ENCODE results near the gene ERC1.

ERC1 gene

DNA sequence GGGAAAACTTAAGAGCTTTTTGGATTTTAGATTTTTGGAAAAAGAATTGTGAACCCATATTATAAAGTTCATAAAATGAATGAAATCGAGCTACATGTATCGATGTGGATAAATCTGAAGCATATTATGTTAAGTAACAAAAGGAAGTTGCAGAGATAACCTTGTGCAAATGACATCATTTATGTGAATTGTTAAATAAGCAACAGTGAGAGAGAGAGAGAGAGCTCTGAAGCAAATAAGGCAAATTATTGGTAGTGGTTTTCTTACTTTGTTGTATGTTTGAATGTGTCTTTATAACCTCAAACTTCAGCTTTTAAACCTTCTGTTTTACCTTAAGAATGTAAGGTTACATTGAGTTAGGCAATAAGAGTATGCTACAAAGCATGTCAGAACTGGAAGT lies 78.8 kb downstream of the ERC1 start:
- Histone ChIP-seq H3K36me3 (ENCODE audit: control insufficient read depth, insufficient read depth, low read length) (no peaks in the 10 kb centered on the region), H3K27me3 (ENCODE audit: control insufficient read depth, insufficient read depth, low read length) (no peaks in the 10 kb centered on the region), H3K4me3 (ENCODE audit: low read length) (no peak overlapping the region), H3K27ac (ENCODE audit: low read depth, low read length) (no peak overlapping the region), H3K4me1 (ENCODE audit: control insufficient read depth, insufficient read depth, low read length) (peaks cover 3% of the 10 kb centered on the region), H3K9ac (ENCODE audit: low read length) (no peak overlapping the region)

DNA sequence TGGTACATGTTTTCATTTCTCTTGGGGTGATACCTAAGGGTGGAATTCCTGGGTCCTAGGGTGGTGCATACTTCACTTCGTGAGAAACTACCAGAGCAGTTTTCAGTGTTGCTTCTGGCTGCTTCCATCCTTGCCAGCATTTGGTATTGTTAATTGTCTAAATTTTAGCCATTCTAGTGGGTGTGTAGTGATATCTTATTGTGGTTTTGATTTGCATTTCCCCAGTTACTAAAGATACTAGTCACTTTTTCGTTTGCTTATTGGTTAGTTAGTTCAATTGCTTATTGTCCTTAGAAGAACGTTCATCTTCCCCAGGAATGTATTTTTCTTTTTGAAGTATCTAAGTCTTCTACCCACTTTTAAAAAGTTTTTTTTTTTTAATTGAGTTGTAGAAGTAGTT lies 80.2 kb downstream of the ERC1 start:
- Histone ChIP-seq H3K9ac (ENCODE audit: low read length) (no peak overlapping the region), H3K4me1 (ENCODE audit: control insufficient read depth, insufficient read depth, low read length) (peaks cover 3% of the 10 kb centered on the region), H3K27me3 (ENCODE audit: control insufficient read depth, insufficient read depth, low read length) (no peaks in the 10 kb centered on the region), H3K27ac (ENCODE audit: low read depth, low read length) (no peak overlapping the region), H3K4me3 (ENCODE audit: low read length) (no peak overlapping the region), H3K36me3 (ENCODE audit: control insufficient read depth, insufficient read depth, low read length) (no peaks in the 10 kb centered on the region)

DNA sequence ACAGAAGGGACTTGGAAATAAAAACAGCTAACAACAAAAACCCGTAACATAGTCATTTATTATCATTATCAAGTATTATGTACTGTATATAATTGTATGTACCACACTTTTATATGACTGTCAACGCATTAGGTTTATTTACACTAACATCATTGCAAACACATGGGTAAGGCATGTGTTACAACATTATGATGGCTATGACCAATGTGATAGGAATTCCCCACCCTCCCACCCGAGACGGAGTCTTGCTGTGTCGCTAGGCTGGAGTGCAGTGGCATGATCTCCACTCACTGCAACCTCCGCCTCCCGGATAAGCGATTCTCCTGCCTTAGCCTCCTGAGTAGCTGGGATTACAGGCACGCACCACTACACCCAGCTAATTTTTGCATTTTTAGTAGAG lies 82.6 kb downstream of the ERC1 start:
- no peaks in the 10 kb centered on the region for H3K36me3 ChIP-seq (ENCODE audit: control insufficient read depth, insufficient read depth, low read length)
- H3K4me3 ChIP-seq (ENCODE audit: low read length): no peak overlapping the region
- no peaks in the 10 kb centered on the region for H3K27me3 ChIP-seq (ENCODE audit: control insufficient read depth, insufficient read depth, low read length)
- no peak overlapping the region for H3K27ac ChIP-seq (ENCODE audit: low read depth, low read length)
- H3K9ac ChIP-seq (ENCODE audit: low read length): no peak overlapping the region
- H3K4me1 ChIP-seq (ENCODE audit: control insufficient read depth, insufficient read depth, low read length): peaks cover 3% of the 10 kb centered on the region

DNA sequence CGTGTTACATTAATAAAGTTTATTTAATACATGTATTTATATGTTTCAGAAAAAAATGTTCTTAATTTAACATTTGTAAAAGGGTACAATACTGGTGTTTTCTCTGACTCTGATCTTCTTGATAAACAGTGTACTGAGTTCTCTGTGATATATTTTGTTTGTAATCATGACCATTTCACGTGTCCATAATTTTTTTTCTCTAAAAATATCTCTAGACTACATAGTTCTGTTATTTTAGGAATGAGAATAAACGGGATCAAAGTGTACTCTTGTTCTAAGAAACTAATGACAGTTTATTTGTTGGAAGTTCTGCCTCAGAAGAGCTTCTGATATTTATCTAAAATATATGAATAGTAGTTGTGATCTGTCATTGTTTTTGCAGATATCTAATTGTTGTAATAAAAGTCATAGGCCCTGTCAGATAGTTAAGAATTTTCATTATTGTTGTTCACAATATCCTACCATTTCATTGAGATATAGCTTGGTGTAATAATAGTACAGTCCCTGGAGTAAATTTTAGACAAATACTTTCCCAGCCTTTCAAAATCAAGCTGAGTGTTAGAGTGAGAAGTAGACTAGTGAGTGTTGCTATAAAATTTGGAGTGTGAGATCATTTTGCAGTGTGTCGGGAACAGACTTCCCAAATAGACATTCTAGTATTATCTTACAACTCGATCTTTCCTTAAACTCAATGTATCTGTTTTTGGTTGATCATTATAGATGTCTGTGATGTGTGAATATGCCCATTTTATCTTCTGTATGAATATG lies 86.2 kb downstream of the ERC1 start:
- Histone ChIP-seq H3K27me3 (ENCODE audit: control insufficient read depth, insufficient read depth, low read length) (no peaks in the 10 kb centered on the region), H3K4me1 (ENCODE audit: control insufficient read depth, insufficient read depth, low read length) (peaks cover 3% of the 10 kb centered on the region), H3K4me3 (ENCODE audit: low read length) (no peak overlapping the region), H3K36me3 (ENCODE audit: control insufficient read depth, insufficient read depth, low read length) (no peaks in the 10 kb centered on the region), H3K27ac (ENCODE audit: low read depth, low read length) (no peak overlapping the region), H3K9ac (ENCODE audit: low read length) (no peak overlapping the region)

DNA sequence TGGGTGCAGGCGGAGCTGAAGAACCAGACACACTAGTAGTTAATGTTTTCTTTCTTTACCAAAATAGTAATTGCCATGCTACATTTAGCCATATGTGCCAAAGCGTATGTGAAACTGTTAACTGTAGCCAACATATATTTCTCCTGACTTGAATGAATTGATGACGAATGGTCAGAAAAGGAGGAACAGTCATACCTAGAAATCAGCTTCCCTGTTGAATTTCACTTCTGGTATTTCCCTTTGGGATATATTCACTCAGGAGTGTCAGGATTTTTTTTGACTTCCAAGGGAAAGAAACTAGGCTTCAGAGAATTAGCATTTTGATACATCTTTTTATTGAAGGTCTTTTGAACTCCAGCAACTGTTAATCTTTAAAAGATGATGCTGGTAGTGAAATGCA lies 87.0 kb downstream of the ERC1 start:
- Histone ChIP-seq H3K36me3 (ENCODE audit: control insufficient read depth, insufficient read depth, low read length) (no peaks in the 10 kb centered on the region), H3K9ac (ENCODE audit: low read length) (no peak overlapping the region), H3K4me1 (ENCODE audit: control insufficient read depth, insufficient read depth, low read length) (peaks cover 3% of the 10 kb centered on the region), H3K27ac (ENCODE audit: low read depth, low read length) (no peak overlapping the region), H3K4me3 (ENCODE audit: low read length) (no peak overlapping the region), H3K27me3 (ENCODE audit: control insufficient read depth, insufficient read depth, low read length) (no peaks in the 10 kb centered on the region)

DNA sequence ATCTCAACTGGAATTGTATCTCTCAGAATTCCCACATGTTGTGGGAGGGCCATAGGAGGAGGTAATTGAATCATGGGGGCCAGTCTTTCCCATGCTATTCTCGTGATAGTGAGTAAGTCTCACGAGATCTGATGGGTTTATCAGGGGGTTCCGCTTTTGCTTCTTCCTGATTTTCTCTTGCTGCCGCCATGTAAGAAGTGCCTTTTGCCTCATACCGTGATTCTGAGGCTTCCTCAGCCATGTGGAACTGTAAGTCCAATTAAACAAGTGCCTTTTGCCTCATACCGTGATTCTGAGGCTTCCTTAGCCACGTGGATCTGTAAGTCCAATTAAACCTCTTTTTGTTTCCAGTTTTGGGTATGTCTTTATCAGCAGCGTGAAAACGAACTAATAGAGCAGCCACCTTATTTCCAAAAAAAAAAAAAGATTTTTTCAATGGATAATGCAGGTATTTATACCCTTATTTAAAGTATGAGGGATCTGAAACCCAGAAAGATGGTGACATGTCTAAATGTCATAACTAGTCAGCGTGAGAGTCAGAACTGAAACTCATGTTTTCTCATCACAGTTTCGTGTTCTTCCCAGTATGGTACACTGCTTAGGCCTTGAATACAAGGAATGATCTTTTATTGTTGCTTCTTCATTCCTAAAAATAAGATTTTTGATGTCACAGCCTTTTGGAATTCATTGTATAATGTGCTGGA lies 89.6 kb downstream of the ERC1 start:
- Histone ChIP-seq H3K27ac (ENCODE audit: low read depth, low read length) (no peak overlapping the region), H3K36me3 (ENCODE audit: control insufficient read depth, insufficient read depth, low read length) (no peaks in the 10 kb centered on the region), H3K27me3 (ENCODE audit: control insufficient read depth, insufficient read depth, low read length) (no peaks in the 10 kb centered on the region), H3K4me3 (ENCODE audit: low read length) (no peak overlapping the region), H3K4me1 (ENCODE audit: control insufficient read depth, insufficient read depth, low read length) (peaks cover 5% of the 10 kb centered on the region), H3K9ac (ENCODE audit: low read length) (no peak overlapping the region)

DNA sequence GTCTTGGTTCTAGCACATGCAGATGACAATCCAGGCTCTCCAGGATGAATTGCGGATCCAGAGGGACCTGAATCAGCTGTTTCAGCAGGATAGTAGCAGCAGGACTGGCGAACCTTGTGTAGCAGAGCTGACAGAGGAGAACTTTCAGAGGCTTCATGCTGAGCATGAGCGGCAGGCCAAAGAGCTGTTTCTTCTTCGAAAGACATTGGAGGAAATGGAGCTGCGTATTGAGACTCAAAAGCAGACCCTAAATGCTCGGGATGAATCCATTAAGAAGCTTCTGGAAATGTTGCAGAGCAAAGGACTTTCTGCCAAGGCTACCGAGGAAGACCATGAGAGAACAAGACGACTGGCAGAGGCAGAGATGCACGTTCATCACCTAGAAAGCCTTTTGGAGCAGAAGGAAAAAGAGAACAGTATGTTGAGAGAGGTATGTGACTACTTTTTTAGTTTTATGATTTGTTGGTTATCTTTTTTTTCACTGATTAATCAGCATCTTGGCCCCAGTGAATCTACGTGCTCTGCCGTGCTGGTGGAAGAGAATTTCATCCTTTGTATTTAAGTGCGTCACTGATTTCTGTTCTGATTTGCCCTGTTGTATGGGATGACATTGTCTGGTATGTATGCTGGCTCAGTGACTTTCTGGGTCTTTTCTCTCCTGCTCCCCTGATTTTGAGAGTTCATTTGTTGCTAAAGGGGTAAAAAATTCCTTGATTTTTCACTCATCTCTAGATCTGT lies 92.3 kb downstream of the ERC1 start:
- Histone ChIP-seq H3K36me3 (ENCODE audit: control insufficient read depth, insufficient read depth, low read length) (no peaks in the 10 kb centered on the region), H3K4me3 (ENCODE audit: low read length) (peak overlapping the region; percentile 26), H3K27me3 (ENCODE audit: control insufficient read depth, insufficient read depth, low read length) (no peaks in the 10 kb centered on the region), H3K27ac (ENCODE audit: low read depth, low read length) (peak overlapping the region; percentile 74), H3K4me1 (ENCODE audit: control insufficient read depth, insufficient read depth, low read length) (peaks cover 5% of the 10 kb centered on the region), H3K9ac (ENCODE audit: low read length) (no peak overlapping the region)

DNA sequence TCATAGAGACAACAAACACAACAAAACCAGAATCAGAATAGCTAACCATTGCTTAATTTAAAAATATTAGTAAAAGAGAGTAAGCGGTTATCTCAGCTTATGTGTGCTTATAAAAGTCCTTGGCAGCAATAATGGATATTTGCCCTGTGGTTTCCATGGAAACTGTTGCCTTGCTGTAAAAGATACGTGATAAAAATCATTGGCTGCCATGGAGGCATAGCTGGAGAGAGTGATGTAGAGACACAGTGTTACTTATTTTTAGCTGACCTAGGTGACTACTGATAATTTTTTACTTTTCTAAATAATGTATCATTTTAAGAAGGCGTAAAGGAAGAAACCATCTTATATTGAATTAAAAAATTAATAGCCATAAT lies 92.9 kb downstream of the ERC1 start:
- no peaks in the 10 kb centered on the region for H3K36me3 ChIP-seq (ENCODE audit: control insufficient read depth, insufficient read depth, low read length)
- no peak overlapping the region for H3K4me3 ChIP-seq (ENCODE audit: low read length)
- H3K4me1 ChIP-seq (ENCODE audit: control insufficient read depth, insufficient read depth, low read length): peaks cover 5% of the 10 kb centered on the region
- H3K27me3 ChIP-seq (ENCODE audit: control insufficient read depth, insufficient read depth, low read length): no peaks in the 10 kb centered on the region
- no peak overlapping the region for H3K9ac ChIP-seq (ENCODE audit: low read length)
- H3K27ac ChIP-seq (ENCODE audit: low read depth, low read length): peak overlapping the region; percentile 74

DNA sequence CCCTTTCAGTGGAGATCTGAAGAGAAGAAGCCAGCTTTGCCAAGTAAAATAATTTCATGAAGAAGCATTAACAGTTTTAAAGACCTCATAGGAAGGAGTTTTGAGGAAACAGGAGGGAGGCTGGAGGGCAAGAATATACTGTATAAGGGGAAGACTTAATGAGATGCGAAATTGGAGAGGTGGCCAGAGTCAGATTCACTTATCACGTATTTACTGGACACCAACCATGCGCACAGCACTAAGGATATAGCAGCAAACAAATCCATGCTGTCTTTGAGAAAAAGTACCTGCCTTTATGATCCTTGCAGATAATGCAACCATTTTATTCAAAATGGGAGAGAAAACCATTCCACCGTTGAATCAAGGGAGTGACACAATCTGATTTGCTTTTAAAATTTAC lies 100.3 kb downstream of the ERC1 start:
- H3K4me1 ChIP-seq (ENCODE audit: control insufficient read depth, insufficient read depth, low read length): no peaks in the 10 kb centered on the region
- H3K27me3 ChIP-seq (ENCODE audit: control insufficient read depth, insufficient read depth, low read length): no peaks in the 10 kb centered on the region
- no peak overlapping the region for H3K4me3 ChIP-seq (ENCODE audit: low read length)
- H3K9ac ChIP-seq (ENCODE audit: low read length): no peak overlapping the region
- H3K36me3 ChIP-seq (ENCODE audit: control insufficient read depth, insufficient read depth, low read length): no peaks in the 10 kb centered on the region
- H3K27ac ChIP-seq (ENCODE audit: low read depth, low read length): no peak overlapping the region

DNA sequence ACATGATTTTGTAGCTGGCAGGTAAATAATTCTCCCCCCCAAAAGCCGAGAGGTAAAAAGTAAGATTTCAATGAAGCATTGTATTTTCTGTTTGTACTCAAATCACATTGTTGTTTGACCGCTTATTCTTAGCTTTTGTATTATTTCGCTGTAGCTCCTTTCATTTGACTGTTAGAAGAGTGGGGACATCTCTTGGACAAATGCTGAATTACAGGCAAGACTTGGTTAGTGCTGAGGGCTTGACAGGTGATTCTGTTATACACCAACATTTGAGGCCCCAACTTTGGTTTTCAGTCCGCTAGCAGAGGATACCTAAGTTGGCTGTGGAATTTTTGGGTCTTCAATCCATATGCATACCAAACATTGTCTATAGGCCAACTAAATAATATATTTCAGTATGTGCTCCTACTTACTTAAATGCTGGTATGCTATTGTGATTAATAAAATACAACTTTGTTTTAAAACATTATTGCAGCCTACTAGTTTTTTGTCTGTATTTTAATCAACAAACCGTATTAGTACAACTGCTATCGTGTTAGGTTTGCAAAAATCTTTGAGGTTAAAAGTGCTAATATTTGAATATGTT lies 102.2 kb downstream of the ERC1 start:
- Histone ChIP-seq H3K4me1 (ENCODE audit: control insufficient read depth, insufficient read depth, low read length) (no peaks in the 10 kb centered on the region), H3K9ac (ENCODE audit: low read length) (no peak overlapping the region), H3K27ac (ENCODE audit: low read depth, low read length) (no peak overlapping the region), H3K36me3 (ENCODE audit: control insufficient read depth, insufficient read depth, low read length) (no peaks in the 10 kb centered on the region), H3K27me3 (ENCODE audit: control insufficient read depth, insufficient read depth, low read length) (no peaks in the 10 kb centered on the region), H3K4me3 (ENCODE audit: low read length) (no peak overlapping the region)

DNA sequence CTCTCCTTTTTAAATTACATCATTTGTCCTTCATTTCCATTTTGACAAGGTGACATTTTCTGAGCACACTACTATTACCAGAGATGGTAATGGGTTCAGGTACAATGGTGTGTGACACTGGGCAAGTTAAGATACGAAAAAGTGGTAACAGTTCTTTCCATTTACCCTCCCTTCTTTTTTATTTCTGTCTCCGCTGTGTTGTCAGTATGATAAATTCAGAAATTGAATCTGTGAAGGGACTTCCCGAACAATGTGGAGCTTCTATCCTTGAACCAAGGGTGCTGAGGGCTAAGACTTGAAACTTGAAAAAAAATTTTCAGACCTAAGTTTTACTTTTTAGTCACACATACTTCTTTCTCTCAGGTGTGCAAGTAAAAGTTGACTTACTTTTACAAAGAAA lies 103.7 kb downstream of the ERC1 start:
- Histone ChIP-seq H3K4me3 (ENCODE audit: low read length) (no peak overlapping the region), H3K27ac (ENCODE audit: low read depth, low read length) (no peak overlapping the region), H3K9ac (ENCODE audit: low read length) (no peak overlapping the region), H3K4me1 (ENCODE audit: control insufficient read depth, insufficient read depth, low read length) (no peaks in the 10 kb centered on the region), H3K27me3 (ENCODE audit: control insufficient read depth, insufficient read depth, low read length) (no peaks in the 10 kb centered on the region), H3K36me3 (ENCODE audit: control insufficient read depth, insufficient read depth, low read length) (no peaks in the 10 kb centered on the region)

DNA sequence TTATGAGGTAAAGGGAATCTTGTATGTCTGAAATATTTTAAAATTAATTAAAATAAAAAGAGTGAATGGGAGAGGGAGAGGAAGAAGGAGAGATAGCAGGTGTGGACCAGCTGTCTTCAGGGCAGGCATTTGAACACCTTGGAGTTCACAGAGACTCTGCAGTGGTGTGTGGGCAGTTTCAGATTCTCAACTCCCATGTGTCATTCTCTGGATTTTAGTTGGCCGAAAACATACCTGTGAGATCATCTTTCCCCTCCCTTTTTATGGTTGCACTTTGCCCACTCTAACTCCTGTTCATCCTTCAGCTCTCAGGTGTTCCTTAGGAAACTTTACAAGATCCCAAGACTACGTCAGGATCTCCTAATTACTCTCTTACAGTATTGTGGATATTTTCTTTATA lies 108.1 kb downstream of the ERC1 start:
- H3K4me1 ChIP-seq (ENCODE audit: control insufficient read depth, insufficient read depth, low read length): no peaks in the 10 kb centered on the region
- no peak overlapping the region for H3K4me3 ChIP-seq (ENCODE audit: low read length)
- H3K27ac ChIP-seq (ENCODE audit: low read depth, low read length): no peak overlapping the region
- H3K9ac ChIP-seq (ENCODE audit: low read length): no peak overlapping the region
- no peaks in the 10 kb centered on the region for H3K27me3 ChIP-seq (ENCODE audit: control insufficient read depth, insufficient read depth, low read length)
- H3K36me3 ChIP-seq (ENCODE audit: control insufficient read depth, insufficient read depth, low read length): no peaks in the 10 kb centered on the region
